ENCODE data around the gene VWA2. TPM values are rescaled to one million over a fixed set of nuclear protein-coding genes. Genes with fewer than 3 reads are reported as not detected.
A peak's percentile ranks its signal among the peaks of the same experiment; 100 is the strongest.

VWA2 gene
- total RNA-seq, 4 donors from 2014 or later: under 0.01 to 0.52 (median 0.17) TPM

DNA sequence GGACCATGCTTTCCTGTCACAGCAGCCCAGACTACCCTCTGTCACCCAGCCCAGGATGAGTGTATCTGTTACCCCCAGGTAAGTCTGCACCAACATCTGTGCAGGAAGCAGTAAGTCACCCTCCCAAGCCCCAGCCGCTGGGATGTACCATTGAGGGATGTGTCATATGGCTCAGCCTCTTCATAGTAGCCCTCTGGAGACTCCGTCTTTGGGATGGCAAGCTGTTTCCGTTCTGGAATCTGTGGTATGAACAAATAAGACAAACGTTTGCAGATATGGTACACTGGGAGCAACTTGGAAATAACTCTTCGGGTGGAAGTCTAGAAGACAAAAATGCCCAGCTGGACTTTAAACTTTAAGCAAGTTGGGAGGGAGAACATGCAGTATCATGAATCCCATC, 84.0 kb downstream of the VWA2 start:
- H3K27ac ChIP-seq (replicated peaks in 1 of 4): no peak overlapping the region
- 65% methylated on average over 4 of the region's 5 CpGs for WGBS
- H3K36me3 ChIP-seq: peaks cover 0 to 21% (median 0%) of the 10 kb centered on the region in 4 donors
- TF ChIP-seq, protein P1, sequence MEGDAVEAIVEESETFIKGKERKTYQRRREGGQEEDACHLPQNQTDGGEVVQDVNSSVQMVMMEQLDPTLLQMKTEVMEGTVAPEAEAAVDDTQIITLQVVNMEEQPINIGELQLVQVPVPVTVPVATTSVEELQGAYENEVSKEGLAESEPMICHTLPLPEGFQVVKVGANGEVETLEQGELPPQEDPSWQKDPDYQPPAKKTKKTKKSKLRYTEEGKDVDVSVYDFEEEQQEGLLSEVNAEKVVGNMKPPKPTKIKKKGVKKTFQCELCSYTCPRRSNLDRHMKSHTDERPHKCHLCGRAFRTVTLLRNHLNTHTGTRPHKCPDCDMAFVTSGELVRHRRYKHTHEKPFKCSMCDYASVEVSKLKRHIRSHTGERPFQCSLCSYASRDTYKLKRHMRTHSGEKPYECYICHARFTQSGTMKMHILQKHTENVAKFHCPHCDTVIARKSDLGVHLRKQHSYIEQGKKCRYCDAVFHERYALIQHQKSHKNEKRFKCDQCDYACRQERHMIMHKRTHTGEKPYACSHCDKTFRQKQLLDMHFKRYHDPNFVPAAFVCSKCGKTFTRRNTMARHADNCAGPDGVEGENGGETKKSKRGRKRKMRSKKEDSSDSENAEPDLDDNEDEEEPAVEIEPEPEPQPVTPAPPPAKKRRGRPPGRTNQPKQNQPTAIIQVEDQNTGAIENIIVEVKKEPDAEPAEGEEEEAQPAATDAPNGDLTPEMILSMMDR (IDR thresholded peaks at IDR 0.05): no peak
- TF ChIP-seq POLR2A (IDR thresholded peaks at IDR 0.05; ENCODE audit: low read depth) (no peak), POLR2AphosphoS5 (IDR thresholded peaks at IDR 0.05) (no peak), EP300 (IDR thresholded peaks at IDR 0.05) (no peak)
- no peak overlapping the region for H3K4me3 ChIP-seq
- no peak for DNase-seq (ENCODE audit: extremely low spot score)
- H3K4me1 ChIP-seq: peaks cover 1 to 9% (median 9%) of the 10 kb centered on the region in 4 donors
- H3K9me3 ChIP-seq: no peaks in the 10 kb centered on the region
- no peaks in the 10 kb centered on the region for H3K27me3 ChIP-seq
- intact Hi-C loops (cut with DNase I): no loop called here

DNA sequence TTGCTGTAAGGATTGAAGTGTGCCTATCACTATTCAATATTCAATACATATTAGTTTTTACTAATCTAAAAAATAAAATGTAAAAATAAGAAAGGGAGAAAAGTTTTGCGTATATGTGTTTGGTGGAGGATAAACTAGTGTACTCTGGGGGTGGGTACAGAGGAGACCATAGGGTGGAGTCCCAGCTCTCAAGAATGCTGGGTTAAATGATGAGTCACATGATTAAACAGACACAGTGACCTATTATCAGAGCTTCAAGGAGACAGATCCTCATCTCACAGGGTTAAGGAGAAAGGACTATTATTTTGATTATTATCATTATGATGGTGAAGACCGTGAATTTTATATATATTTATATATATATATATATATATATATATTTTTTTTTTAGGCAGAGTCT, 87.7 kb downstream of the VWA2 start:
- Histone ChIP-seq H3K9me3 (no peaks in the 10 kb centered on the region), H3K27ac (replicated peaks in 1 of 4) (no peak overlapping the region), H3K36me3 (peaks cover 0 to 25% (median 0%) of the 10 kb centered on the region in 4 donors), H3K27me3 (no peaks in the 10 kb centered on the region), H3K4me3 (no peak overlapping the region), H3K4me1 (peaks cover 15 to 31% (median 20%) of the 10 kb centered on the region in 4 donors)
- intact Hi-C loops (cut with DNase I): no loop called here
- TF ChIP-seq, protein P1 (IDR thresholded peaks at IDR 0.05): no peak
- no peak for TF ChIP-seq EP300 (IDR thresholded peaks at IDR 0.05)
- no peak for TF ChIP-seq POLR2AphosphoS5 (IDR thresholded peaks at IDR 0.05)
- TF ChIP-seq POLR2A (IDR thresholded peaks at IDR 0.05; ENCODE audit: low read depth): no peak
- no peak for DNase-seq (ENCODE audit: extremely low spot score)
- WGBS: 86% methylated on average over 2 of the region's 2 CpGs

DNA sequence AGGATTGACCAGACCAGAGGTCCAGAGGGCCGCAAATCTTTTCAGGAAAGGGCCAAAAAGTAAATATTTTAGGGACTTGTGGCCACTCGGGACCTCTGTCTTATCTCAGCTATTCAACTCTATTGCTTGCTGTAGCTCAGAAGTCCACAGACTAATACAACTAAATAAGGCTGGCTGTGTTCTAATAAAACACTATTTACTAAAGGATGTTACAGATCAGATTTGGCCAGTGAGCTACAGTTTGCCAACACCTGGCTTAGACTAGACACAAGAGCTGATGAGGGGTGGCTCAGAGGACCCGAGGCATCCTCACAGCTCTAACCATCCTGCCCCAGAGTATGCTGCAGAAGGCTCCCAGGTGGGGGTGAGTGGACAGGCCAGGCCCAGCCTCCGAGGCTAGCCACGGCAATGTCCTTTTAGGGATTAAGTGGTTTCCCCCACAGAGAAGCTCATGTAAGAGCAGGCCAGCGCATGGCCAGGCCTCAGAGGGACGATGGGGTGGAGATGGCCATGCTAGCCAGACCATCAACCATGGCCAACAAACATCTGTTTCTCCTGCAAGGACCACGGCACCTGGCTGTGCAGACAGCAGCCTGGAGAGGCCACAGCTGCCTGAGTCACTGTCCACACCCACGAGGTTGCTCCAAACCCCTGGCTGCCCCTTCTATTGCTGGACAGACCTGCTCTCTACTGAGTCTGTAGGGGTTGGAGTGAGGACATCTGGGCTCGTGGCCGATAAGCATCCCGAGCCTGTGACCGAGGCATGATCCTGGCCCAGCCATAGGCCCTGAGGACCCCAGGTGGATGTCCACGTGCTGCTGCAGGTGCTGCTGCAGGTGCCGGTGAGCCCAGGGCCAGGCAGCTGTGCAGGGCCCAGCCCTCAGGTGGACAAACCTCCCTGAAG, 88.7 kb downstream of the VWA2 start:
- peaks cover 15 to 40% (median 27%) of the 10 kb centered on the region in 4 donors for H3K4me1 ChIP-seq
- peak in 1 of 2 donors; percentile 7 for TF ChIP-seq POLR2AphosphoS5 (IDR thresholded peaks at IDR 0.05)
- TF ChIP-seq, protein P1 (IDR thresholded peaks at IDR 0.05): no peak
- peaks cover 0 to 18% (median 0%) of the 10 kb centered on the region in 4 donors for H3K36me3 ChIP-seq
- no peak overlapping the region for H3K4me3 ChIP-seq
- 84% methylated on average over 10 of the region's 15 CpGs for WGBS
- intact Hi-C loops (cut with DNase I): no loop called here
- H3K27ac ChIP-seq (replicated peaks in 1 of 4): peak overlapping the region in 1 of 4 donors; percentile 27
- DNase-seq (ENCODE audit: extremely low spot score): no peak
- H3K27me3 ChIP-seq: no peaks in the 10 kb centered on the region
- no peaks in the 10 kb centered on the region for H3K9me3 ChIP-seq

GRCh38 chr10:114328441-114328812, 89.4 kb downstream of the VWA2 start:
- peaks cover 17 to 47% (median 28%) of the 10 kb centered on the region in 4 donors for H3K4me1 ChIP-seq
- WGBS: 80% methylated on average over 1 of the region's 6 CpGs
- TF ChIP-seq, protein P1 (IDR thresholded peaks at IDR 0.05): no peak
- TF ChIP-seq POLR2AphosphoS5 (IDR thresholded peaks at IDR 0.05) (no peak), EP300 (IDR thresholded peaks at IDR 0.05) (no peak), POLR2A (IDR thresholded peaks at IDR 0.05; ENCODE audit: low read depth) (no peak)
- peaks cover 0 to 13% (median 0%) of the 10 kb centered on the region in 4 donors for H3K36me3 ChIP-seq
- H3K27ac ChIP-seq (replicated peaks in 1 of 4): peak overlapping the region in 3 of 4 donors; percentile 27 to 41 (median 29)
- no peak overlapping the region for H3K4me3 ChIP-seq
- no peak for DNase-seq (ENCODE audit: extremely low spot score)
- intact Hi-C loops (cut with DNase I): no loop called here
- H3K27me3 ChIP-seq: no peaks in the 10 kb centered on the region
- H3K9me3 ChIP-seq: no peaks in the 10 kb centered on the region
